KOPT-K1 (cell line): ENCODE data around the gene FBXW11.
"Not testable (repeated sequence)": the region's sequence is repeated elsewhere in the genome, so short reads cannot be mapped to it uniquely, and the experiment has no call there.

ENCODE experiments used
- H3K27ac ChIP-seq: fragments of 200-600 bp; sonication (generic); 2 replicates; pipeline ENCODE4 v1.5.1; 2016; ENCODE audit warnings: antibody characterized with exemption, mild to moderate bottlenecking, low read depth, low read length; ENCODE audit not compliant: poor library complexity, severe bottlenecking
- H3K36me3 ChIP-seq: fragments of 200-600 bp; sonication (generic); 2 replicates; pipeline ENCODE4 v1.5.1; 2017; ENCODE audit warnings: antibody characterized with exemption, mild to moderate bottlenecking, low read length, moderate library complexity; ENCODE audit not compliant: insufficient read depth
- H3K9me3 ChIP-seq: fragments of 200-600 bp; sonication (generic); 2 replicates; pipeline ENCODE4 v1.5.1; 2017; ENCODE audit warnings: antibody characterized with exemption, low read length, mild to moderate bottlenecking; ENCODE audit not compliant: insufficient read depth, poor library complexity, severe bottlenecking

FBXW11 gene

DNA sequence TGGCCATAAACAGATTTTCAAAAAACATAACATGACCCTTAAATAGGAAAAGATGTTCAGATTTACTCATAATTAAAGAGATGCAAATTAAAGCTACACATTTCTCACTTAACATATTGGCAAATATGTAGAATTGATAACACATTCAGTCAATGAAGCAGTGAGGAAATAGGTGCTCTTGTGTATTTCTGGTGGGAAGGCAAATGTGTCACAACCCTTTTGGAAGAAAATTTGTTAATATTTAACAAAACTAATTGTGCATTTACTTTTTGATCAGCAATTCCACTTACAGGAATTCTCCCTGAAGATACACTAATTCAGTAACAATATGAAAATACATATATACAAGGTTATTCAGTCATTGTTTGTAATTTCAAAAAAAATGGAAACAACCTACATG lies 68.1 kb downstream of the FBXW11 start:
- no peaks in the 10 kb centered on the region for H3K36me3 ChIP-seq

DNA sequence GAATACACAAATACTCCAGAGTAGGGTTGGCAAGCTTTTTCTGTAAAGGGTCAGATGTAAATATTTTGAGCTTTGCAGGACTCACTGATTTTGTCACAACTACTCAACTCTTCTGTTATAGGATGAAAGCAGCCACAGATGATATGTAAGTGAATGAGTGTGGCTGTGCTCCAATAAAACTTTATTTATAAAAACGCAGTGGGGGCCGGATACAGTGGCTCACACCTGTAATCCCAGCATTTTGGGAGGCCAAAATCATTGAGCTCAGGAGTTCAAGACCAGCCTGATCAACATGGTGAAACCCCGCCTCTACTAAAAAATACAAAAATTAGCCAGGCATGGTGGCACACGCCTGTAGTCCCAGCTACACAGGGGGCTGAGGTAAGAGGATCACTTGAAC lies 69.1 kb downstream of the FBXW11 start:
- Histone ChIP-seq H3K27ac (no peak overlapping the region), H3K36me3 (no peaks in the 10 kb centered on the region), H3K9me3 (peaks cover 18% of the 10 kb centered on the region)

More for the DNA sequence above, 68.1 kb downstream of the FBXW11 start:
- Histone ChIP-seq H3K9me3 (peaks cover 14% of the 10 kb centered on the region), H3K27ac (no peak overlapping the region)

DNA sequence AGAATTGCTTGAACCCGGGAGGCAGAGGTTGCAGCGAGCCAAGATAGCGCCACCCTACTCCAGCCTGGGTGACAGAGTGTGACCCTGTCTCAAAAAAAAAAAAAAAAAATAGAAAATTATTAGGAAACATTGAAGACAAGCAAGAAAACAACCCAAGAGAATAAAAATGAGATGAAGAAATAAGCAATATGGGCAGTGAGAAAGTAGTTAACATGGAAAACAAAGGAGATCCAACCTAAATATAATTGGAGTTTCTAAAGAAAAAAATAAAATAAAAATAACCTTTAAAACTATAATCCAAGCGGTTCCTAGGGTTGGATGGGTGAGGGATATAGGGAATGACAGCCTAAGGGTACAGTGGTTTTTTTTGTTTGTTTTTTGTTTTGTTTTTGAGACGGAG lies 71.9 kb downstream of the FBXW11 start:
- Histone ChIP-seq H3K9me3 (peaks cover 24% of the 10 kb centered on the region), H3K36me3 (no peaks in the 10 kb centered on the region), H3K27ac (no peak overlapping the region)

DNA sequence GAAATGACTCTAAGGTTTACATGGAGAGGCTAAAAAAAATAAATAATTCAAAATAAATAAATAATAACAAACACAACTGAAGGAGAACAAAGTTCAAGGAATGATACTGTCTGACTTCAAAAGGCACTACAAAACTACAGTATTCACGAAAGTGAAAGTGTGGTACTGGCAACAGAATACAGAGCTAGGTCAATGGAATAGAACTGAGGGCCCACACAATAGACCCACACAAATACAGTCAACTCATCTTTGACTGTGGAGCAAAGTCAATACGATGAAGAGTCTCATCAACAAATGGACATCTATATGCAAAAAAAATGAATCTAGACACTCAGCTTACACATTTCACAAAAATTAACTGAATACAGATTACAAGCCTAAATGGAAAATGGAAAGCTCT lies 75.3 kb downstream of the FBXW11 start:
- no peak overlapping the region for H3K27ac ChIP-seq
- H3K36me3 ChIP-seq = no peaks in the 10 kb centered on the region
- peaks cover 28% of the 10 kb centered on the region for H3K9me3 ChIP-seq

DNA sequence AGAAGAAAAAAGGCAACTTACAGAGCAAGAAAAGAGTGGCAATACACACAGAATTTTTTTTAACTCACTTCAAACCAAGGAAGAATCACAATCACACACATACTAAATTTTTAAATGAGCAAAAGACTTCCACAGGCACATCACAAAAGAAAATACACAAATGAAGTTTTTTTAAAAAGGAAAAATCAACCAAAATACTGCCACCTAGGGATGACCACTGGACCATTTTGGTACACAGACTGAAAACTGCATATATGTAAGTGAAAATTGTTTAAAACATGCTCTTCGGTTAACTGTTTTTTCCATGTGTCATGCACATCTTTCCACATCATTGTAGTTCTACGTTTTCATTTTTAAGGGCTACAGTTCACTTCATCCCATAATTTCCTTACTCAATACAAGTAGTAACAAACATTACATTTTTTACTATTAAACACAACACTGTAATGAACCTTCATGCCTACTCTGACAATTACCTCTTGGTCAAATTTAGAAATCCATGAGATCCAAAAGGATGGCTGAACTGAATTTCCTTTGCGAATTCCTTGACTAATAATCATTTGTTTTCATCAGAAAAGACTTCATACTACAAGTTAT lies 79.0 kb downstream of the FBXW11 start:
- Histone ChIP-seq H3K36me3 (no peaks in the 10 kb centered on the region), H3K27ac (no peak overlapping the region), H3K9me3 (peaks cover 31% of the 10 kb centered on the region)

DNA sequence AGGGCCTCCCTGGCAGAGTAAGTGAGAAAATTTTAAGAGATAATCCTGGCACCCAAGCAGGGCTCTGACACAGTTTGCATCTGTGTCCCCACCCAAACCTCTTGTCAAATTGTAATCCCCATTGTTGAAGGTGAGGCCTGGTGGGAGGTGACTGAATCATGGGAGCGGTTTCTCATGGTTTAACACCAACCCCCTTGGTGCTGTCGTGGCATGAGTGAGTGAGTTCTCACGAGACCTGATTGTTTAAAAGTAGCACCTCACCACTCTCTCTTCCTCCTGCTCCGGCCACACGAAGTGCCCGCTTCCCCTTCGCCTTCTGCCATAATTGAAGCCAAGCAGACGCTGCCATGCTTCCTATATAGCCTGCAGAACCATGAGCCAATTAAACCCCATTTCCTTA lies 80.1 kb downstream of the FBXW11 start:
- H3K36me3 ChIP-seq = no peaks in the 10 kb centered on the region
- peaks cover 24% of the 10 kb centered on the region for H3K9me3 ChIP-seq
- no peak overlapping the region for H3K27ac ChIP-seq

DNA sequence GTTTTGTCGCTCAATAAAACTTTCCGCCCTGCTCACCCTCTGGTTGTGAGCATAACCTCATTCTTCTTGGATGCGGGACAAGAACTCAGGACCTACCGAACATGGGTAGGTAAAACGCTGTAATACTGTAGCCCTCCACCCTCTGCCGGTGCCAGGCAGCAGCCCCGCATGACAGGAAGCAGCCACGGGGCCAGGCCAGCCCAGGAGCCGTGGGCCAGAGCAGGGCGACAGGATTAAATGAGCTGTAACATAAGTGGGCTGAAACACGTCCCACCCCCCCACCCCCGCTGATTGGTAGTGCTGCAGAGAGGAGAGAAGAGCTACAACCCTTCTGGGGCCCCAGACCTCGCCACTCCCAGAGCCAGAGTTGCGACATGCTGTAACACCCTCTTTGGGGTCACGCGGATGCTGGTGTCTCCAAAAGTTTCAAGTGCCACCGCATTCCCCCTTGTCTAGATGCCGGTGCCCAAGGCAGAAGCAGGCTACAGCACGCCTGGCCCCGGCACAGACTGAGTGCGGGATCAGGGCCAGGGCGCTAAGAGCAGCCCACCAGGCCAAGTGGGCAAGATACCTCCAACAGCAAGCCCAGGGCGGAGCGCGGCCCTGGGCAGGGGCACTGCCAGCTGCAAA lies 81.8 kb downstream of the FBXW11 start:
- Histone ChIP-seq H3K9me3 (peaks cover 24% of the 10 kb centered on the region), H3K27ac (no peak overlapping the region), H3K36me3 (no peaks in the 10 kb centered on the region)

DNA sequence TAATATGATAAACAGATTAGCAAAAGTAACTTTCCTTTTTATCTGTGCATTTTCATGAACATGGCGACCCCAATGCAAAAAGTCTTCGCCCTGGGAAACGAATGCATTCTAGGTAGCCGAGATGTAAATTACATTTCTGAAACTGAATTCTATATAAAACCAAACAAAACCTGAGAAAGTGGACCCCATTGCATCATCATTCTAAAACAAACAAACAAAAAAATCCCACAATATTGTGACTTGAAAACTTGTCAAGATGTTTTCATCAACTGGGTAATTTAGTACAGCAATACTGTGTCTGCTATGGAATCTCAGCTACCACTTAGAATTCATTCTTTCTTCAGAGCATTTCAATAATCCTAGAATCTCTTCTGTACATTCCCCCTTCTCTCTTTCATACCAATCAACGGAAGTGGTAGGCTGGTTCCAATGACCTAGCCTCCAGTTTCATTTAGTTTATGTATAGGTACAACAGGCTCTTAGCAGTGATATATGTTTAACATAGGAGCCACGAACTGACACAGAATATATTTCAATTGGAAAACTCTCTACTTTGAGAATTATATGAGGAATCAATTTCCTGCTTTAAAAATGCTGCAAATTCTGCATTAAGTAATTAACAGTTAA lies 85.6 kb downstream of the FBXW11 start:
- Histone ChIP-seq H3K27ac (no peak overlapping the region), H3K9me3 (peaks cover 18% of the 10 kb centered on the region), H3K36me3 (no peaks in the 10 kb centered on the region)

DNA sequence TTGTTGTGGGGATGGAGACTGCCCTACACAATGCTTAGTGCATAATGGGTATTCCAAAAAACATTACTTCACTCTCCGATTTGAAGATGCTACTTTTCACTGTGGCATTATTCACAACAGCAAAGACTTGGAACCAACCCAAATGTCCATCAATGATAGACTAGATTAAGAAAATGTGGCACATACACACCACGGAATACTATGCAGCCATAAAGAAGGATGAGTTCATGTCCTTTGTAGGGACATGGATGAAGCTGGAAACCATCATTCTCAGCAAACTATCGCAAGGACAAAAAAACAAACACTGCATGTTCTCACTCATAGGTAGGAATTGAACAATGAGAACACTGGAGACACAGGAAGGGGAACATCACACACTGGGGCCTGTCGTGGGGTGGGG lies 90.7 kb downstream of the FBXW11 start:
- not testable (repeated sequence) for H3K36me3 ChIP-seq, H3K27ac ChIP-seq, H3K9me3 ChIP-seq

DNA sequence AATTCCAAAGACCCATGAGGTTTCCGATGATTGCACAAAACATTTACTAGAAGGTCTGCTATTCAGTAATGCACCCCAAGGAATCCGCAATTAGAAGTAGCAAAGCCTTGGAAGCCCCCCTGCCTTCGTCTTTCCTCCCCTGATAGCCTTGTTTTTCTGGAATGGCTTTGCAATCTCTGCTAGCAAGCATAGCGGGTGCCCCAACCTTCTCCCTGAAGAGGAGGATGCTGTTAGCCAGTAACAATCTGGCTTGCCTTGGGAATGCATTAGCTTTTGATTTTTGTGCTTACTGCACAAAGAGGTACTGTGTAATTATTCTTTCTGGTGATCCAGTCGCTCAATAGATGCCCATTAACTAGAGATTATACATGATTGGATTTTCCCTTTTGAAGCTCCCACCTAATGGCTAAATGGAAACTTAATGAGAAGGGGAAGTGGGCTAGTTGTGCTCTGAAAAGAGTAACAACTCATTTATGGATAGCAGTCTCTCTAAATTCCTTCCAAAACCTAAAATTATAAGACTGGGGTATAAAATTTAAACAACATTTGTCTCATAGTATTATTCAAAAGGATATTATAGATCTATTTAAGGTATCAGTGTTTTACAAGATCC lies 91.6 kb downstream of the FBXW11 start:
- H3K36me3 ChIP-seq = peaks cover 4% of the 10 kb centered on the region; the same call in 1 of the 2 replicates
- no peak overlapping the region for H3K27ac ChIP-seq
- H3K9me3 ChIP-seq = no peaks in the 10 kb centered on the region

DNA sequence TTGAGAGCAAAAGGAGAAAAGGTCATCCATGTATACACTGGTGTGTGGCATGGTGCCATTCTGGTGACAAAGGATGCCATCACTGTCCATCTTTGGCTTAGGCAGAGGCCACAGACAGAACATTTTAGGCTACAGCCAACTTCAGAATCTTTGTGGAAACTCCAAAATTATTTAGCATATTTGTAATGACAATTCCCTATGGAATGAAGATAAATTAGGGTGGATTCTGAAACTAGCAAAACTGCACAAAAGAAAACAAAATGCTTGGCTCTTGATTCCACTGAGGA lies 92.5 kb downstream of the FBXW11 start:
- H3K27ac ChIP-seq = no peak overlapping the region
- peaks cover 4% of the 10 kb centered on the region; the same call in 1 of the 2 replicates for H3K36me3 ChIP-seq
- H3K9me3 ChIP-seq = no peaks in the 10 kb centered on the region

DNA sequence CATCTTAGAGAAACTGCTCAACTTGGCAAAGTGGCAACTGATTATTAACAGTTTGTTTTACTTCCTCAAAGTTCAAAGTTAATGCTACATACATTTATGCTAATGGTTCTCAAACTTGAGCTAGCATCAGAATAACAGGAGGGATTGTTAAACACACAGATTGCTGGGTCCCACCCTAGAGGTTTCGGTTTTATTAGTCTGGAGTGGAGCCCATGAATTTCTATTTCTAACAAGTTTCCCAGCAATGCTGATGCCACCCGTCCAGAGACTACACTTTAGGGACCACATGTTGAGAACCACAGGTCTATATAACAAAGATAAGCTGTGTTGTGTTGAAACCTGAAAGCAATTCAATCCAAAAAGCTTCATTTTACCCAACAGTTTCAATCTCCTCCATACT lies 95.3 kb downstream of the FBXW11 start:
- Histone ChIP-seq H3K9me3 (no peaks in the 10 kb centered on the region), H3K27ac (no peak overlapping the region), H3K36me3 (peaks cover 4% of the 10 kb centered on the region; the same call in 1 of the 2 replicates)

DNA sequence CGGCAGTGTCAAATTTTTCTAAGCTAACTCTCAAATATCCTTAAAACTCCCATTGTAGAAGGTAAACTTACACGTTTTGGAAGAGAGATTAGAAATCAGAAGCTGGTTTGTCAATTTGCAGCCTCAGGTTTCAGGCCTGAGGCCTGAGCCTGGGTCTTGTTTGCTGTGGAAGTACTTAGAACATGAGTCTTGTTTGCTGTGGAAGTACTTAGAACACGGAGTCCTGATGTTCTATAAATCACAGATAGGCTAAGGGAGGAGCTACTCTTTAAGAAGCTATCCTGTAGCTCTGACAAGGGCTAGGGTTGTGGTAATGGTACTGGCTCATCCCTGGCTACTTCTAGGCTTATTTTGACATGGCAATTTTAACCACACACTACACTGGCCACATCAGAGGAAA lies 97.8 kb downstream of the FBXW11 start:
- H3K27ac ChIP-seq = no peak overlapping the region
- peaks cover 4% of the 10 kb centered on the region; the same call in 1 of the 2 replicates for H3K36me3 ChIP-seq
- no peaks in the 10 kb centered on the region for H3K9me3 ChIP-seq

DNA sequence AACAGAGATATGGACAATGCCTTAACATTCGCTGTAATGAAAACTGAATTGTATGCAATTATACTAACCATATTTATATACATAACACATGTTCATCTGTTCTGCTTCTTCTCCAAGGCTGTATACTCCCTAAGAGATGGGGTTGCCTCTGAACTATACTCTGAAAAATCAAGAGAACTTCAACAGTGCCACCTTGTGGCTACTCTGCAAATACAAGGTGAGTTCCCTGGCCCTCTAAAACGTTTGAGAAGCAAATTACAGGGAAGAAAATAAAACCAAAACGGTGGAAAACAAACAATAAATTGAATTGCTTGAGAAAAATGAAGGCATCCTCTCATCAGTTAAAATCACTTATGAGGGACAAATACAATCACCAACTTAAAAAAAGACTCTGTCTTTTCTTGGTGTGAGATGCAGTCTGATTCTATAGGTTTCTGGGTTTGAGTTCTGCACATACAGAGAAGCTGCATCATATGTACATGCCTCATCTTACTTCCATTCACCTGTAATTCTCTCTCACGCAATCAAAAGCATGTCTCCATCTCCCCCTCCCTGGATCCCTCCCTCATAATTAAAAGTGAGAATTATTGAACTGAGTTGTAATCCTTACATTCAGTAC lies 98.6 kb downstream of the FBXW11 start:
- no peaks in the 10 kb centered on the region for H3K9me3 ChIP-seq
- H3K36me3 ChIP-seq = peaks cover 4% of the 10 kb centered on the region; the same call in 1 of the 2 replicates
- H3K27ac ChIP-seq = no peak overlapping the region
